ENCODE results near the gene WFDC10A. TPM values are rescaled to one million over a fixed set of nuclear protein-coding genes. Genes with fewer than 3 reads are reported as not detected.

Gene WFDC10A
- total and polyA plus RNA-seq, 7 donors, result not detected

- Histone ChIP-seq H3K36me3 (ENCODE audit: insufficient read depth in 1 of 2, low read depth in 1 of 2) (no peaks in the 10 kb centered on the region), H3K9me3 (no peaks in the 10 kb centered on the region), H3K4me3 (no peak overlapping the region), H3K4me1 (no peaks in the 10 kb centered on the region), H3K27ac (no peak overlapping the region), H3K27me3 (ENCODE audit: insufficient read depth in 3 of 3, low read length in 2 of 3) (peaks cover 0 to 2% (median 0%) of the 10 kb centered on the region in 3 donors)
- WGBS, 3 donors, result 95 to 100% (median 100%) methylated on average over 1 of the region's 1 CpG
- intact Hi-C loops (cut with DNase I), result no loop called here
- no peak for ATAC-seq
- TF ChIP-seq CTCF (IDR thresholded peaks at IDR 0.05), result no peak
- no peak for DNase-seq
These were observed 21.7 kb upstream of the WFDC10A start for GRCh38 chr20:45607810-45608209.

DNA sequence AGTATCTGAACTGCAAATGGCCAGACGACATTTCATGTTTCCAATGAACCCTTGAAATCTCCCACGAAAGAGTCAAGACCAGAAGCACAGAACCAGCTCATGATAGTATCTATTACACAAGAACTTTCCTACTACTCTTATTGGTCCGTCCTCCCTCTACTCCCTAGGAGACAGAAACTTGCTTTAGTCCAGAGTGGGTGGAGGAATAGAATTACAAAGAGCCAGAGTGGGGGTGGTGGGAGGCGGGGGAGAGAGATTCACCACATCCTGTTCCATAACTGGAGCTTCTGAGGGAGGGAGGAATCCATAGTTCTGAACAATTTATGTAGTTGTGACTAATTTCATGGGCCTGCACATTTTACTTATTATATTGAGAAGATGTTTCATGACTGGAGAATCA lies 18.5 kb upstream of the WFDC10A start:
- H3K9me3 ChIP-seq, result no peaks in the 10 kb centered on the region
- WGBS, 3 donors, result 27 to 30% (median 28%) methylated on average over 4 of the region's 4 CpGs
- peaks cover 0 to 2% (median 0%) of the 10 kb centered on the region in 3 donors for H3K27me3 ChIP-seq (ENCODE audit: insufficient read depth in 3 of 3, low read length in 2 of 3)
- no peak overlapping the region for H3K27ac ChIP-seq
- H3K4me1 ChIP-seq, result no peaks in the 10 kb centered on the region
- no peak overlapping the region for H3K4me3 ChIP-seq
- H3K36me3 ChIP-seq (ENCODE audit: insufficient read depth in 1 of 2, low read depth in 1 of 2), result no peaks in the 10 kb centered on the region
- TF ChIP-seq CTCF (IDR thresholded peaks at IDR 0.05), result no peak
- no peak for DNase-seq
- intact Hi-C loops (cut with DNase I), result no loop called here
- ATAC-seq, result no peak

DNA sequence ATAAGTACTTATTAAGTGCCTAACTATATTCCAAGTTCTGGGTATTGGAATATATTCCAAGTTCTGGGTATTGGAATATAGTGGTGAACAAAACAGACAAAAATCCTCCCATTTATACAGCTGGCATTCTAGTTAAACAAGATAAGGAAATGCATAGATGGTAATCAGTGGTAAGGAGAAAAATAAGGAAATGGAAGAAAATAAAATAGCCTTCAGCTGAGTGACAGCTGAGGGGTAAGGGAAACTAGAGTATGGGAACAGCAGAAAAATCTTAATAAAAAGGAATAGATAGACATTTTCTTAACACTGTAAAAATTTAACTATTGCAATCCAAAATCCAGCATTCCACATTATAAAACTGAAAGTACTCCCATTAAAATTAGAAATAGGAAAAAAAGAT lies 17.2 kb upstream of the WFDC10A start:
- DNase-seq (no peak), ATAC-seq (no peak)
- Histone ChIP-seq H3K27ac (no peak overlapping the region), H3K4me3 (no peak overlapping the region), H3K36me3 (ENCODE audit: insufficient read depth in 1 of 2, low read depth in 1 of 2) (no peaks in the 10 kb centered on the region), H3K9me3 (no peaks in the 10 kb centered on the region), H3K4me1 (no peaks in the 10 kb centered on the region), H3K27me3 (ENCODE audit: insufficient read depth in 3 of 3, low read length in 2 of 3) (peaks cover 0 to 2% (median 0%) of the 10 kb centered on the region in 3 donors)
- TF ChIP-seq CTCF (IDR thresholded peaks at IDR 0.05), result no peak
- intact Hi-C loops (cut with DNase I), result no loop called here

DNA sequence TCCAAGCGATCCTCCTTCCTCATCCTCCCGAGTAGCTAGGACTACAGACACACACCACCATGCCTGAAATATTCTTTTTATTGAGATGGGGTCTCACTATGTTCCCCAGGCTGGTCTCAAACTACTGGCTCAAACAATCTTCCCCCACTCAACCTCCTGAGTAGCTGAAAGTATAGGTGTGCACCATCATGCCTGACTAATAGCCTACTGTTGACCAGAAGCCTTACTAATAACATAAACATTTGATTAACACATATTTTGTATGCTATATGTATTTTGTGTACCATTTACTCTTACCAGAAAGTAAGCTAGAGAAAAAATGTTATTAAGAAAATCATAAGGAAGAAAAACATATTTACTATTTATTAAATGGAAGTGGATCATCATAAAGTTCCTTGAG lies 11.9 kb upstream of the WFDC10A start:
- no peak for TF ChIP-seq CTCF (IDR thresholded peaks at IDR 0.05)
- peaks cover 5% of the 10 kb centered on the region for H3K9me3 ChIP-seq
- no peak overlapping the region for H3K4me3 ChIP-seq
- DNase-seq, result no peak
- intact Hi-C loops (cut with DNase I), result no loop called here
- no peaks in the 10 kb centered on the region for H3K36me3 ChIP-seq (ENCODE audit: insufficient read depth in 1 of 2, low read depth in 1 of 2)
- WGBS, 3 donors, result 80 to 89% (median 85%) methylated on average over 2 of the region's 2 CpGs
- no peaks in the 10 kb centered on the region for H3K4me1 ChIP-seq
- no peaks in the 10 kb centered on the region for H3K27me3 ChIP-seq (ENCODE audit: insufficient read depth in 3 of 3, low read length in 2 of 3)
- no peak overlapping the region for H3K27ac ChIP-seq
- ATAC-seq, result no peak

DNA sequence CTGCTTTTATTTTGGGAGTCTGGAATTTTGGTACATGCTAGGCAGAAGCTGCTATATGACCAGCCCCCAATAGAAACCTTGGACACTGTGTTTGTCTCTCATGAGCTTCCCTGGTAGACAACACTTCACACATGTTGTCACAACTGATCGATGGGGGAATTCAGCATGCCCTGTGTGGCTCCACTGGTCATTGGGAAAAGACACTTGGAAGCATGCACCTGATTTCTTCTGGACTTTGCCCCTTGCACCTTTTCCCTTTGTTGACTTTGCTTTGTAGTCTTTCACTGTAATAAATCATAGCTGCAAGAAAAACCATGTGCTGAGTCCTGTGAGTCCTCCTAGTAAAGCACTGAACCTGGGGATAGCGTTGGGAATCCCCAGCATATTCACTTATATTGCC lies 7.9 kb upstream of the WFDC10A start:
- no peak overlapping the region for H3K4me3 ChIP-seq
- H3K9me3 ChIP-seq, result peaks cover 5% of the 10 kb centered on the region
- no peak overlapping the region for H3K27ac ChIP-seq
- H3K4me1 ChIP-seq, result no peaks in the 10 kb centered on the region
- no peak for DNase-seq
- no peaks in the 10 kb centered on the region for H3K36me3 ChIP-seq (ENCODE audit: insufficient read depth in 1 of 2, low read depth in 1 of 2)
- 72 to 78% (median 76%) methylated on average over 2 of the region's 2 CpGs for WGBS, 3 donors
- peaks cover 0 to 4% (median 0%) of the 10 kb centered on the region in 3 donors for H3K27me3 ChIP-seq (ENCODE audit: insufficient read depth in 3 of 3, low read length in 2 of 3)
- ATAC-seq, result no peak
- no peak for TF ChIP-seq CTCF (IDR thresholded peaks at IDR 0.05)
- intact Hi-C loops (cut with DNase I), result no loop called here
